Endothelial cell of umbilical vein (primary cell): Measurements from ENCODE around the gene CA11.

ENCODE experiments used
- CTCF ChIP-seq, 2 donors: IDR thresholded peaks; 1 replicate in 1 of 2; 2 replicates in 1 of 2; pipeline ENCODE4 v1.5.1; 2011; ENCODE audit warnings: low read length in 2 of 2, mild to moderate bottlenecking in 2 of 2, moderate library complexity in 2 of 2, control low read depth in 1 of 2, inconsistent platforms in 1 of 2, low read depth in 1 of 2; ENCODE audit not compliant: insufficient read depth in 1 of 2; ENCODE audit errors: extremely low read depth in 1 of 2
- MYC ChIP-seq: IDR thresholded peaks from one replicate; pipeline ENCODE4 v1.6.1; 2011; ENCODE audit warnings: mild to moderate bottlenecking, low read depth, low read length
- POLR2A ChIP-seq: IDR thresholded peaks from 2 replicates; pipeline ENCODE4 v1.6.1; 2012; ENCODE audit warnings: low read depth, mild to moderate bottlenecking, control low read depth, low read length

GRCh38 chr19:48663667-48664066 lies 17.7 kb upstream of the CA11 start:
- TF ChIP-seq CTCF (IDR thresholded peaks at IDR 0.05; ENCODE audit: extremely low read depth in 1 of 2, insufficient read depth in 1 of 2, low read depth in 1 of 2, low read length in 2 of 2) (no peak), POLR2A (no peak), MYC (no peak)
